ENCODE data around the gene CDK6.

- TF ChIP-seq EZH2 (IDR thresholded peaks at IDR 0.05; ENCODE audit: insufficient read depth, poor library complexity, severe bottlenecking) (no peak), EZH2phosphoT487 (IDR thresholded peaks at IDR 0.05; ENCODE audit: insufficient read depth, low read depth) (no peak)
Observed at GRCh38 chr7:92824901-92825480, 11.4 kb downstream of the CDK6 start.

Measured in GM23248 (cell line).